HepG2 (cell line): ENCODE results near the gene SH3TC2. TPM values are rescaled to one million over a fixed set of nuclear protein-coding genes. Genes with fewer than 3 reads are reported as not detected.

Experiments used
- ATAC-seq: fragments of 200-7000 bp; cut with Tn5 transposase; 3 replicates; pipeline ENCODE4 v1.9.1; 2020; ENCODE audit warnings: mild to moderate bottlenecking, moderate library complexity
- BruUV-seq: library from RNA; stranded (reverse); fragments of 400-500 nt; replicated peaks from 2 replicates; lab custom pipeline; 2021; lab: Mats Ljungman, UMichigan
- CTCF ChIA-PET: fragments of 300-600 bp; formaldehyde crosslinking; extraction: SDS; loops from one replicate; lab custom pipeline; 2021; ENCODE audit warnings: low total read pairs, inconsistent platforms, low intra/inter-chr PET ratio; lab: Yijun Ruan, JAX
- POLR2A ChIA-PET: fragments of 350-600 bp; sonication (Branson Sonifier 250); formaldehyde crosslinking; loops from one replicate; lab custom pipeline; 2020; ENCODE audit warnings: antibody characterized with exemption, inconsistent platforms; lab: Yijun Ruan, JAX
- DNase-seq: peaks from one replicate; pipeline ENCODE4 v3.0.0-alpha.2; 2015; ENCODE audit warnings: low spot score
- FAIRE-seq: peaks from 3 replicates; lab custom pipeline; 2011; peaks lifted over from hg19 to GRCh38; lab: Jason Lieb, UNC
- H2AFZ ChIP-seq: one replicate; pipeline ENCODE4 v1.6.1; 2011; ENCODE audit warnings: low read length, inconsistent platforms
- H3K27ac ChIP-seq: fragments of 300-600 bp; 3 replicates; pipeline ENCODE4 v1.8.0; 2011; ENCODE audit warnings: mixed run types, mild to moderate bottlenecking, mixed read lengths, low read length, inconsistent platforms; ENCODE audit not compliant: insufficient read depth; ENCODE audit errors: extremely low read length
- H3K27me3 ChIP-seq, 2 experiments: fragments of 200-600 bp in 1 of 2; 2 replicates in 1 of 2; 3 replicates in 1 of 2; pipeline versions ENCODE4 v1.6.0 to v1.8.0; 2011; ENCODE audit warnings: low read length in 2 of 2, mild to moderate bottlenecking in 2 of 2, moderate library complexity in 2 of 2, inconsistent platforms in 1 of 2; ENCODE audit not compliant: insufficient read depth in 2 of 2, control insufficient read depth in 1 of 2
- H3K36me3 ChIP-seq, 2 experiments: fragments of 200-600 bp in 1 of 2; replicated peaks in 1 of 2; 2 replicates in 1 of 2; 3 replicates in 1 of 2; pipeline versions ENCODE4 v1.5.1 to v1.8.0; 2011; ENCODE audit warnings: low read length in 2 of 2, inconsistent platforms in 1 of 2; ENCODE audit not compliant: insufficient read depth in 2 of 2, control insufficient read depth in 1 of 2
- H3K4me1 ChIP-seq: 2 replicates; pipeline ENCODE4 v1.5.1; 2012; ENCODE audit warnings: low read length, inconsistent platforms; ENCODE audit not compliant: insufficient read depth
- H3K4me2 ChIP-seq: 2 replicates; pipeline ENCODE4 v1.6.0; 2011; ENCODE audit warnings: low read depth, low read length, inconsistent platforms
- H3K4me3 ChIP-seq, 3 experiments: fragments of 200-600 bp in 1 of 3; sonication (generic), shearing (Covaris generic) in 1 of 3; replicated peaks in 1 of 3; 2 replicates each; pipeline ENCODE4 v1.5.1; 2011 to 2016; ENCODE audit warnings: low read length in 3 of 3, inconsistent platforms in 2 of 3, low read depth in 2 of 3, mild to moderate bottlenecking in 2 of 3, control low read depth in 1 of 3, mixed read lengths in 1 of 3; ENCODE audit not compliant: insufficient read depth in 1 of 3
- H3K79me2 ChIP-seq: one replicate; pipeline ENCODE4 v1.6.1; 2011; ENCODE audit warnings: low read length, inconsistent platforms; ENCODE audit not compliant: insufficient read depth
- H3K9ac ChIP-seq: 2 replicates; pipeline ENCODE4 v1.6.0; 2011; ENCODE audit warnings: mild to moderate bottlenecking, low read depth, low read length, inconsistent platforms; ENCODE audit not compliant: insufficient read depth
- H3K9me3 ChIP-seq: 2 replicates; pipeline ENCODE4 v1.5.1; 2012; ENCODE audit warnings: mild to moderate bottlenecking, low read length
- H4K20me1 ChIP-seq: 2 replicates; pipeline ENCODE4 v1.6.0; 2011; ENCODE audit warnings: inconsistent platforms, mild to moderate bottlenecking, low read length, moderate library complexity; ENCODE audit not compliant: insufficient read depth
- CEBPB ChIP-seq: IDR thresholded peaks from 2 replicates; pipeline ENCODE4 v1.6.1; 2011; ENCODE audit warnings: low read depth, low read length, improper control_type of control experiment, borderline replicate concordance
- HNF4A ChIP-seq: sonication (generic); formaldehyde crosslinking; IDR thresholded peaks from 2 replicates; pipeline ENCODE4 v1.4.0; 2020; ENCODE audit warnings: missing genetic modification reagents
- JARID2 ChIP-seq: sonication (generic); formaldehyde crosslinking; IDR thresholded peaks from 2 replicates; pipeline ENCODE4 v1.8.1; 2023; ENCODE audit warnings: missing genetic modification reagents, inconsistent platforms; ENCODE audit not compliant: insufficient replicate concordance
- MIER2 ChIP-seq: IDR thresholded peaks from 2 replicates; pipeline ENCODE4 v1.6.1; 2016; ENCODE audit warnings: missing biosample characterization, missing genetic modification reagents
- MTF2 ChIP-seq: sonication (generic); formaldehyde crosslinking; IDR thresholded peaks from 2 replicates; pipeline ENCODE4 v1.5.0; 2020; ENCODE audit warnings: missing genetic modification reagents, borderline replicate concordance
- TEAD3 ChIP-seq: optimal IDR thresholded peaks from 2 replicates; pipeline ENCODE3; 2016; ENCODE audit warnings: borderline replicate concordance
- XBP1 ChIP-seq: sonication (generic); formaldehyde crosslinking; IDR thresholded peaks from 2 replicates; pipeline ENCODE4 v1.5.0; 2020; ENCODE audit warnings: missing genetic modification reagents
- WGBS: methylation state at CpG from one replicate; pipeline ENCODE4 v1.1.6; 2017; ENCODE audit warnings: low lambda C conversion rate; 5-methylcytosine and 5-hydroxymethylcytosine counted together
- in situ Hi-C: cut with HindIII; loops from 2 replicates; pipeline ENCODE4 v1.10.0; 2017; ENCODE audit warnings: low pct_unique_long_range_greater_than_20kb; ENCODE audit not compliant: extremely low pct_ligation_motif_present
- intact Hi-C: fragments of 100-400 bp; cut with micrococcal nuclease; formaldehyde crosslinking; loops from one replicate; pipeline ENCODE4 v1.10.0; 2022; ENCODE audit not compliant: unreplicated experiment
- polyA plus RNA-seq, 8 experiments: library from polyadenylated mRNA; depleted of rRNA in 3 of 8; stranded (reverse) in 7 of 8; unstranded in 1 of 8; fragments of >200 nt; fragmentation: Illumina TruSeq in 4 of 8; extraction: Trizol in 4 of 8; gene quantifications; 2 replicates each; pipeline versions ENCODE4 v1.2.1 to v1.2.3, GENCODE V29; 2011 to 2016; ENCODE audit warnings: low read depth in 4 of 8, missing spikeins in 1 of 8, mixed read lengths in 1 of 8; ENCODE audit not compliant: insufficient read depth in 1 of 8
- total RNA-seq, 5 experiments: library from RNA; depleted of rRNA; stranded (reverse); fragments of >200 nt; fragmentation: Illumina TruSeq; extraction: Trizol; gene quantifications; 2 replicates each; pipeline ENCODE4 v1.2.3, GENCODE V29; 2016; ENCODE audit warnings: low read depth in 1 of 5
- TF ChIP-seq, protein P1 (sequence below), 2 experiments: IDR thresholded peaks; 2 replicates each; pipeline ENCODE4 v1.6.1; 2011 to 2012; ENCODE audit warnings: low read length in 2 of 2, borderline replicate concordance in 1 of 2, low read depth in 1 of 2, mild to moderate bottlenecking in 1 of 2, moderate library complexity in 1 of 2

Gene SH3TC2
- total and polyA plus RNA-seq, 2 of the 13 experiments (the other 11 are each of a cell fraction or from before 2014, with no cell fraction given): 0.34 to 0.71 TPM

GRCh38 chr5:149060325-149060724 is 2.5 kb downstream of the SH3TC2 start:
- WGBS: 0% methylated on average over 1 of the region's 1 CpG
- no peak overlapping the region for H3K4me2 ChIP-seq
- intact Hi-C loops: loop anchor here (10.0 kb wide), 2 partner anchors 54 to 164 kb away; no protein-coding TSS in a partner anchor
- no peaks in the 10 kb centered on the region for H3K79me2 ChIP-seq
- no peaks in the 10 kb centered on the region for H3K9me3 ChIP-seq
- no TSS peak for BruUV-seq
- in situ Hi-C loops: no loop called here
- no peak overlapping the region for H2AFZ ChIP-seq
- H3K27me3 ChIP-seq: no peaks in the 10 kb centered on the region
- DNase-seq (peak; percentile 75), ATAC-seq (peak; percentile 20; the same call in 2 of the 3 replicates), FAIRE-seq (peak; percentile 51)
- H3K9ac ChIP-seq: no peak overlapping the region
- no peak overlapping the region for H3K4me3 ChIP-seq
- no peaks in the 10 kb centered on the region for H4K20me1 ChIP-seq
- H3K36me3 ChIP-seq: no peaks in the 10 kb centered on the region
- POLR2A ChIA-PET: no interaction called here
- TF ChIP-seq XBP1 (CRISPR knock-in tag): no peak
- peak; percentile 15; the same call in 1 of the 2 replicates for TF ChIP-seq HNF4A
- TF ChIP-seq TEAD3 (CRISPR knock-in tag): peak; percentile 18
- TF ChIP-seq JARID2 (CRISPR knock-in tag): no peak
- peak; percentile 28; the same call in 1 of the 2 replicates for TF ChIP-seq CEBPB
- TF ChIP-seq MTF2: no peak
- TF ChIP-seq, protein P1, sequence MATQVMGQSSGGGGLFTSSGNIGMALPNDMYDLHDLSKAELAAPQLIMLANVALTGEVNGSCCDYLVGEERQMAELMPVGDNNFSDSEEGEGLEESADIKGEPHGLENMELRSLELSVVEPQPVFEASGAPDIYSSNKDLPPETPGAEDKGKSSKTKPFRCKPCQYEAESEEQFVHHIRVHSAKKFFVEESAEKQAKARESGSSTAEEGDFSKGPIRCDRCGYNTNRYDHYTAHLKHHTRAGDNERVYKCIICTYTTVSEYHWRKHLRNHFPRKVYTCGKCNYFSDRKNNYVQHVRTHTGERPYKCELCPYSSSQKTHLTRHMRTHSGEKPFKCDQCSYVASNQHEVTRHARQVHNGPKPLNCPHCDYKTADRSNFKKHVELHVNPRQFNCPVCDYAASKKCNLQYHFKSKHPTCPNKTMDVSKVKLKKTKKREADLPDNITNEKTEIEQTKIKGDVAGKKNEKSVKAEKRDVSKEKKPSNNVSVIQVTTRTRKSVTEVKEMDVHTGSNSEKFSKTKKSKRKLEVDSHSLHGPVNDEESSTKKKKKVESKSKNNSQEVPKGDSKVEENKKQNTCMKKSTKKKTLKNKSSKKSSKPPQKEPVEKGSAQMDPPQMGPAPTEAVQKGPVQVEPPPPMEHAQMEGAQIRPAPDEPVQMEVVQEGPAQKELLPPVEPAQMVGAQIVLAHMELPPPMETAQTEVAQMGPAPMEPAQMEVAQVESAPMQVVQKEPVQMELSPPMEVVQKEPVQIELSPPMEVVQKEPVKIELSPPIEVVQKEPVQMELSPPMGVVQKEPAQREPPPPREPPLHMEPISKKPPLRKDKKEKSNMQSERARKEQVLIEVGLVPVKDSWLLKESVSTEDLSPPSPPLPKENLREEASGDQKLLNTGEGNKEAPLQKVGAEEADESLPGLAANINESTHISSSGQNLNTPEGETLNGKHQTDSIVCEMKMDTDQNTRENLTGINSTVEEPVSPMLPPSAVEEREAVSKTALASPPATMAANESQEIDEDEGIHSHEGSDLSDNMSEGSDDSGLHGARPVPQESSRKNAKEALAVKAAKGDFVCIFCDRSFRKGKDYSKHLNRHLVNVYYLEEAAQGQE (IDR thresholded peaks at IDR 0.05; ENCODE audit: borderline replicate concordance in 1 of 2, low read depth in 1 of 2, low read length in 2 of 2): peak in 1 of 2 experiments; percentile 83; a peak in 3 of 4 replicates
- peak; percentile 66; the same call in 1 of the 2 replicates for TF ChIP-seq MIER2
- TF ChIP-seq, all 625 proteins: peak for 5
- H3K4me1 ChIP-seq: peaks cover 40% of the 10 kb centered on the region
- CTCF ChIA-PET: no interaction called here
- H3K27ac ChIP-seq: no peak overlapping the region
